ENCODE data around the gene HIP1R.

DNA sequence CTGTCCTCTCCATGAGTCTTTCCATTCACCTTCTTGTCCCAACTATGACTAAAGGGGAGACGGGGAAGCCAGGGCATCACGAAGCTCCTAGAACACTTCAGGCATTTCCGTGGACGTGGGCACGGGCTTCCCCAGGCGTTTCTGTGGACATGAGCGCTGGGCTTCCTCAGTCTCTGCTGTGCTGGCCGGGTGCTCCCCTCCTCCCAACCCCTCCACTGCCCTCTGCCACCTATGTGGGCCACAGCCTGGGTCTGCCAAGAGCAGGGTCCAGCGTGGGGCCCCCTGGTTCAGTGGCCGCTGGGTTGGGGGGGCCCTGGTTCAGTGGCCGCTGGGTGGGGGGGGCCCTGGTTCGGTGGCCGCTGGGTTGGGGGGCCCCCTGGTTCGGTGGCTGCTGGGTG is 14.8 kb downstream of the HIP1R start:
- TF ChIP-seq HDAC2 (IDR thresholded peaks at IDR 0.05), result no peak
- TF ChIP-seq ZBTB33 (IDR thresholded peaks at IDR 0.05), result no peak
- TF ChIP-seq, protein P1, sequence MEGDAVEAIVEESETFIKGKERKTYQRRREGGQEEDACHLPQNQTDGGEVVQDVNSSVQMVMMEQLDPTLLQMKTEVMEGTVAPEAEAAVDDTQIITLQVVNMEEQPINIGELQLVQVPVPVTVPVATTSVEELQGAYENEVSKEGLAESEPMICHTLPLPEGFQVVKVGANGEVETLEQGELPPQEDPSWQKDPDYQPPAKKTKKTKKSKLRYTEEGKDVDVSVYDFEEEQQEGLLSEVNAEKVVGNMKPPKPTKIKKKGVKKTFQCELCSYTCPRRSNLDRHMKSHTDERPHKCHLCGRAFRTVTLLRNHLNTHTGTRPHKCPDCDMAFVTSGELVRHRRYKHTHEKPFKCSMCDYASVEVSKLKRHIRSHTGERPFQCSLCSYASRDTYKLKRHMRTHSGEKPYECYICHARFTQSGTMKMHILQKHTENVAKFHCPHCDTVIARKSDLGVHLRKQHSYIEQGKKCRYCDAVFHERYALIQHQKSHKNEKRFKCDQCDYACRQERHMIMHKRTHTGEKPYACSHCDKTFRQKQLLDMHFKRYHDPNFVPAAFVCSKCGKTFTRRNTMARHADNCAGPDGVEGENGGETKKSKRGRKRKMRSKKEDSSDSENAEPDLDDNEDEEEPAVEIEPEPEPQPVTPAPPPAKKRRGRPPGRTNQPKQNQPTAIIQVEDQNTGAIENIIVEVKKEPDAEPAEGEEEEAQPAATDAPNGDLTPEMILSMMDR (IDR thresholded peaks at IDR 0.05 in 2 of 3, conservative IDR thresholded peaks at IDR 0.05 in 1 of 3; ENCODE audit: control insufficient read depth in 2 of 3, extremely low read depth in 1 of 3, insufficient read depth in 1 of 3, low read depth in 3 of 3, low read length in 3 of 3), result no peak
- TF ChIP-seq JUNB (IDR thresholded peaks at IDR 0.05), result no peak
- TF ChIP-seq NR2C2 (IDR thresholded peaks at IDR 0.05; ENCODE audit: borderline replicate concordance, control insufficient read depth, insufficient read length, low read depth), result no peak

Measured in GM12878 (cell line).